GM13977 (cell line): ENCODE data around the gene PRR19.
A peak's percentile ranks its signal among the peaks of the same experiment; 100 is the strongest.

Experiments used
- DNase-seq: peaks from one replicate; pipeline ENCODE4 v3.0.0; 2012; ENCODE audit warnings: low spot score
- in situ Hi-C: fragments of 300-500 bp; cut with MboI; formaldehyde crosslinking; loops from one replicate; pipeline ENCODE4 v1.12.0; 2022; ENCODE audit warnings: low sequenced_read_pairs, low pct_unique_long_range_greater_than_20kb, mixed read lengths, inconsistent platforms; ENCODE audit not compliant: unreplicated experiment
- TF ChIP-seq, protein P1 (sequence below): IDR thresholded peaks from 2 replicates; pipeline ENCODE4 v1.5.1; 2012; ENCODE audit warnings: mild to moderate bottlenecking, control low read depth; ENCODE audit not compliant: insufficient read depth; ENCODE audit errors: extremely low read depth, missing control alignments

PRR19 gene

DNA sequence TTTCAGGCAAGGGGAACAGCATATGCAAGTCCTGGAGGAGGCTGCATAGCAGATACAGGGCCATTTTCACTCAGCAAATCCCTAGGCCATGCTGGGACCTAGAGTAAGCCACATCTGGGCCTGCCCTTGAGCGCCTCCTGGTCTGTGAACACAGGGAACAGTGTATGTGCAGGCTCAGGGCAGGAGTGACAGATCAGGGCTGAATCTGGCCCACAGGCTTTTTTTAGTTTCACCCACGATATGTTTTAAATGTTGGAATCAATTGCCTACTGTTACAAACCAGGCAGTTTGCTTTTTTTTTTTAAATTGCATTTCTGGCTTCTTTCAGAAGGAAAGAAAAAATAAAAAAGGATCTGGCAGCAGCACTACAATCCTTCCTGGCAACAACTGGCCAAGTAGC lies 9.7 kb downstream of the PRR19 start:
- TF ChIP-seq, protein P1, sequence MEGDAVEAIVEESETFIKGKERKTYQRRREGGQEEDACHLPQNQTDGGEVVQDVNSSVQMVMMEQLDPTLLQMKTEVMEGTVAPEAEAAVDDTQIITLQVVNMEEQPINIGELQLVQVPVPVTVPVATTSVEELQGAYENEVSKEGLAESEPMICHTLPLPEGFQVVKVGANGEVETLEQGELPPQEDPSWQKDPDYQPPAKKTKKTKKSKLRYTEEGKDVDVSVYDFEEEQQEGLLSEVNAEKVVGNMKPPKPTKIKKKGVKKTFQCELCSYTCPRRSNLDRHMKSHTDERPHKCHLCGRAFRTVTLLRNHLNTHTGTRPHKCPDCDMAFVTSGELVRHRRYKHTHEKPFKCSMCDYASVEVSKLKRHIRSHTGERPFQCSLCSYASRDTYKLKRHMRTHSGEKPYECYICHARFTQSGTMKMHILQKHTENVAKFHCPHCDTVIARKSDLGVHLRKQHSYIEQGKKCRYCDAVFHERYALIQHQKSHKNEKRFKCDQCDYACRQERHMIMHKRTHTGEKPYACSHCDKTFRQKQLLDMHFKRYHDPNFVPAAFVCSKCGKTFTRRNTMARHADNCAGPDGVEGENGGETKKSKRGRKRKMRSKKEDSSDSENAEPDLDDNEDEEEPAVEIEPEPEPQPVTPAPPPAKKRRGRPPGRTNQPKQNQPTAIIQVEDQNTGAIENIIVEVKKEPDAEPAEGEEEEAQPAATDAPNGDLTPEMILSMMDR: no peak
- in situ Hi-C loops: no loop called here
- DNase-seq: no peak

DNA sequence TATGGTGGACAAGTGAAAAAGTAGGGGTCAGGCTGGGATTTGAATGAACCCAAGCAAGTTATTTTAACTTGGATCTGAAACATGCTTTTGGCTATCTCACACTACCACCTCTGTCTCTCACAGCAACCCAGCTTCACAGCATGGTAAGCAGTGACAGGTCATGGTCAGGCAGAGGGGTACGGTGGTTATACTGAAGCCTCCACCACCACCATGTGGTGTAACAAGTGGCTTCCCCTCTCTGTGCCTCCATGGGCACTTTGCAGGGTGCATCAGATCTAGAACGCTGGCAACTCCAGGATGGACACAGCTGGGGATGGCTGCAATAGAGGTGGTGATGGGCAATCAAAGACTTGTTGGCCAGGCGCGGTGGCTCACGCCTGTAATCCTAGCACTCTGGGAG lies 10.4 kb downstream of the PRR19 start:
- in situ Hi-C loops: no loop called here
- no peak for DNase-seq
- TF ChIP-seq, protein P1: no peak

DNA sequence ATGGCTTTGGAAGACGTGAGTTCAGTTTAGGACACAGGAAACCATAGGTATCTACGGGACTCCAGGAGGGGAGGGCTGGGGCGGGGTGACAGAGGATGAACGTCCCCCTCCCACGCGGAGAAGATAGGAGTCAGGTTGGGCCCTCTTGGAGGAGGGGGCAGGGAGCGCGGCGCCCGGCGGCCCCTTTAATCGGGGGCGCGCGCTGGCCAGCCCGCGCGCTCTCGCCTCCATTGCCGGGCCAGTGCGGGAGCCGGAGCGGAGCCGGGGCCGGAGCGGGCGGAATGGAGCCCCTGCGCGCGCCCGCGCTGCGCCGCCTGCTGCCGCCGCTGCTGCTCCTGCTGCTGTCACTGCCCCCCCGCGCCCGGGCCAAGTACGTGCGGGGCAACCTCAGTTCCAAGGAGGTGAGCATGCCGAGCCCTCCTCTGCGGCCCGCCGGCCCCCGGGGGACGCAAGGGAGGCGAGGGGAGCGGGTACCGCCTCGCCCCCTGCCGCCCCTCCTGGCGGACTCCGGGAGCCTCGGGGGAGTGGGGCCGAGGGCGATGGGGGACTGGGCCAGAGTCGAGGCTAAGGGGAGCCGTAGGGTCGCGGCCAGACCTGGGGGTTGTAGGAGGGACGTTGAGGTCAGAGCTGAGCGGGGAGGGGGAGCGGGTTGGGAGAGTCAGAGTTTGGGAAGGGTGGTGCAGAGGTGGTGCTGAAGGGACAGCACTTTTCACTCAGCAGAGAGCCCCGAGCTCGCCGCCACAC lies 11.3 kb downstream of the PRR19 start, which contains the start of gene TMEM145:
Gene TMEM145, plus strand, starts transcription at position 214 of the 744 bp plus-strand sequence. Its CDS starts 68 bp downstream, at position 282.
- TF ChIP-seq, protein P1: peak; percentile 10
- in situ Hi-C loops: no loop called here
- peak; percentile 78 for DNase-seq

DNA sequence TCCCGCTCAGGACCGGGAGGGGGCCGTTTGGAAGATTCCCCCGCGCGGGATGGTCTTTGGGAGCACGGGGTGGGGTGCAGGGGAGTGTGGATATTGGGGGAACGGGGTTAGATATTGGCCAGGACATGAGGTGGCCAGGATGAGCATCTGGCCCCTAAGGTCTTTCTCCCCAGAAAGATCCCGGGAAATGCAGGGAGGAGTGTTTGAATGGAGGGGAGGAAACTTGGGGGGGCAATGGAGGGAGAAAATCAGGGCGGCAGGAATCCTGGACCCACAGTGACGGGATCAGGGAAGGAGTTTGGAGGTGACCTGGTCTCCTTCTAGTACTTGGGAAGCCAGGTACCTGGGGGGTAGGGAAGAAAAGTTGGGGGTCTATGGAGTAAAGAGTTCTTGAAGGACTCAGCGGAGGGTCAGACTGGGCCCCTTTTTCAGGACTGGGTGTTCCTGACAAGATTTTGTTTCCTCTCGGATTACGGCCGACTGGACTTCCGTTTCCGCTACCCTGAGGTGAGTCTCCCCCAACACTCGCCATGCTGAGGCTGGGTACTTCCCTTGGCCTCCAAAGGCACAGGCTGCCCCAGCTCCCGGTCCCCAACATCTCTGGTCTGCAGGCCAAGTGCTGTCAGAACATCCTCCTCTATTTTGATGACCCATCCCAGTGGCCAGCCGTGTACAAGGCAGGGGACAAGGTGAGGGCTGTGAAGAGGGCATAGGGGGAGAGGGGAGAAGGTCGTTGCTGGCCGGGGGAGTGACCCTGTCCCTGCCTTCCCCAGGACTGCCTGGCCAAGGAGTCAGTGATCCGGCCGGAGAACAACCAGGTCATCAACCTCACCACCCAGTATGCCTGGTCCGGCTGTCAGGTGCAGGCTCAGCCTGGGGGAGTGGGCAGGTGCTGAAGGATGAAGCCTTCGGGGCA lies 12.2 kb downstream of the PRR19 start:
- TF ChIP-seq, protein P1: no peak
- no peak for DNase-seq
- in situ Hi-C loops: no loop called here

DNA sequence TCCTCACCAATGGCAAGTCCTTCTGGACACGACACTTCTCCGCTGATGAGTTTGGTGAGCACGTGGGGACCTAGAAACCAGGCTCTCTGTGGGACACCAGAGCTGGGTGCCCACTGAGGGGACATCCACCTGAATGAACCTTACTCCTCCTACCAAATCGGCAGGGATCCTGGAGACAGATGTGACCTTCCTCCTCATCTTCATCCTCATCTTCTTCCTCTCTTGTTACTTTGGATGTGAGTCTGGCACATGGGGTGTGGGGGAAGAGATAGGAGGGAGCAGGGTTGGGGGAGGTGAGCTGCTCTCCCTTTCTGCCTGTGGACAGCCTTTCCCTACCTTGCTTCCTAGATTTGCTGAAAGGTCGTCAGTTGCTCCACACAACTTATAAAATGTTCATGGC lies 13.1 kb downstream of the PRR19 start:
- in situ Hi-C loops: no loop called here
- TF ChIP-seq, protein P1: no peak
- no peak for DNase-seq
